Measurements from ENCODE around the gene F2RL2.

Gene F2RL2

GRCh38 chr5:76610196-76610595 is 13.0 kb downstream of the F2RL2 start:
- H3K36me3 ChIP-seq (replicated peaks in 1 of 2; ENCODE audit: control insufficient read depth in 2 of 2, insufficient read depth in 2 of 2, low read length in 2 of 2) = peaks cover 2 to 16% of the 10 kb centered on the region in 2 donors
- no peak overlapping the region for H2BK5ac ChIP-seq (ENCODE audit: low read length)
- WGBS, 2 donors (ENCODE audit: extremely low coverage in 2 of 2, insufficient read length in 2 of 2, insufficient replicate concordance in 1 of 2) = no CpG with 5 or more reads among the region's 1 CpG
- no peak overlapping the region for H3K4ac ChIP-seq (ENCODE audit: low read length)
- H2BK15ac ChIP-seq (ENCODE audit: low read length) = no peak overlapping the region
- no peak overlapping the region for H3K27ac ChIP-seq (replicated peaks; ENCODE audit: low read length)
- H2BK12ac ChIP-seq (ENCODE audit: low read length) = no peak overlapping the region
- H3K4me2 ChIP-seq (ENCODE audit: insufficient read depth, low read length, poor library complexity, severe bottlenecking) = no peak overlapping the region
- no peak overlapping the region for H3K18ac ChIP-seq (ENCODE audit: low read length)
- no peak overlapping the region for H2BK120ac ChIP-seq (ENCODE audit: low read depth, low read length)
- H3K9me3 ChIP-seq (replicated peaks in 1 of 2; ENCODE audit: control insufficient read depth in 2 of 2, insufficient read depth in 1 of 2, low read depth in 1 of 2, low read length in 2 of 2) = no peaks in the 10 kb centered on the region
- H2AFZ ChIP-seq (ENCODE audit: low read length) = no peak overlapping the region
- H3K4me1 ChIP-seq (ENCODE audit: control insufficient read depth in 2 of 2, insufficient read depth in 1 of 2, low read depth in 1 of 2, low read length in 2 of 2) = peaks cover 11 to 21% of the 10 kb centered on the region in 2 donors
- no peak overlapping the region for H3K23ac ChIP-seq (ENCODE audit: low read depth, low read length, poor library complexity)
- no peaks in the 10 kb centered on the region for H3K79me1 ChIP-seq (ENCODE audit: low read depth, low read length)
- H2AK5ac ChIP-seq (ENCODE audit: low read depth, low read length) = no peak overlapping the region
- H4K91ac ChIP-seq (ENCODE audit: low read depth, low read length, poor library complexity) = no peak overlapping the region
- no peak overlapping the region for H3K4me3 ChIP-seq (ENCODE audit: low read length in 2 of 2)
- no peak for DNase-seq (ENCODE audit: low spot score)
- H3K9ac ChIP-seq (ENCODE audit: low read depth, low read length, poor library complexity) = no peak overlapping the region
- H4K8ac ChIP-seq (ENCODE audit: low read depth, low read length) = no peak overlapping the region
- H3K14ac ChIP-seq (ENCODE audit: low read length) = no peak overlapping the region
- no peaks in the 10 kb centered on the region for H3K27me3 ChIP-seq (ENCODE audit: control insufficient read depth in 3 of 3, insufficient read depth in 3 of 3, low read depth in 1 of 3, low read length in 3 of 3)

DNA sequence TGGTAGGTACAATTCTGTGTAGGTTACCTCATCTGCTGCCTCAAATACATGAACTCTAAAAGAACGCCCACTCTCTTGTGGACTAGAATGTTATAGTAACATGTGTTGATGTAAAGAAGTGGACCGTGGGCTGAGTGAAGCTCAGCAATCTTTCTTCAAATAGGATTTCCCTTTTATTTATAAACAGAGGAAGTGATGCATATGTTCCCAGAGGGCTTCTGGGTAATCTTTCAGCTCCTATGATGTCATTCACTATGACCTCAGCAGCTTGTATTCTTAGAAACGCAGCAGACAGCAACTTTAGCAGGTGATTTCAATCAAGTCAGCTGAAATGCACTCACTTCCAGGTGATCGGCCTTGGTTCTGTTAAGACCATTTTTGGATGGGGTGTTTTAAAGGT is 14.4 kb downstream of the F2RL2 start:
- no peak overlapping the region for H2AK5ac ChIP-seq (ENCODE audit: low read depth, low read length)
- no peak overlapping the region for H2BK120ac ChIP-seq (ENCODE audit: low read depth, low read length)
- H3K4me1 ChIP-seq (ENCODE audit: control insufficient read depth in 2 of 2, insufficient read depth in 1 of 2, low read depth in 1 of 2, low read length in 2 of 2) = peaks cover 11 to 21% of the 10 kb centered on the region in 2 donors
- H3K4ac ChIP-seq (ENCODE audit: low read length) = no peak overlapping the region
- no peak overlapping the region for H3K27ac ChIP-seq (replicated peaks; ENCODE audit: low read length)
- H3K36me3 ChIP-seq (replicated peaks in 1 of 2; ENCODE audit: control insufficient read depth in 2 of 2, insufficient read depth in 2 of 2, low read length in 2 of 2) = peaks cover 2 to 14% of the 10 kb centered on the region in 2 donors
- no peak overlapping the region for H2AFZ ChIP-seq (ENCODE audit: low read length)
- H3K4me3 ChIP-seq (ENCODE audit: low read length in 2 of 2) = no peak overlapping the region
- H3K9me3 ChIP-seq (replicated peaks in 1 of 2; ENCODE audit: control insufficient read depth in 2 of 2, insufficient read depth in 1 of 2, low read depth in 1 of 2, low read length in 2 of 2) = no peaks in the 10 kb centered on the region
- H3K18ac ChIP-seq (ENCODE audit: low read length) = no peak overlapping the region
- H2BK15ac ChIP-seq (ENCODE audit: low read length) = no peak overlapping the region
- no peak overlapping the region for H4K91ac ChIP-seq (ENCODE audit: low read depth, low read length, poor library complexity)
- DNase-seq (ENCODE audit: low spot score) = no peak
- H3K27me3 ChIP-seq (ENCODE audit: control insufficient read depth in 3 of 3, insufficient read depth in 3 of 3, low read depth in 1 of 3, low read length in 3 of 3) = no peaks in the 10 kb centered on the region
- no peaks in the 10 kb centered on the region for H3K79me1 ChIP-seq (ENCODE audit: low read depth, low read length)
- no peak overlapping the region for H3K4me2 ChIP-seq (ENCODE audit: insufficient read depth, low read length, poor library complexity, severe bottlenecking)
- H2BK5ac ChIP-seq (ENCODE audit: low read length) = no peak overlapping the region
- H3K9ac ChIP-seq (ENCODE audit: low read depth, low read length, poor library complexity) = no peak overlapping the region
- no peak overlapping the region for H3K23ac ChIP-seq (ENCODE audit: low read depth, low read length, poor library complexity)
- no CpG with 5 or more reads among the region's 4 CpGs for WGBS, 2 donors (ENCODE audit: extremely low coverage in 2 of 2, insufficient read length in 2 of 2, insufficient replicate concordance in 1 of 2)
- no peak overlapping the region for H4K8ac ChIP-seq (ENCODE audit: low read depth, low read length)
- no peak overlapping the region for H3K14ac ChIP-seq (ENCODE audit: low read length)
- no peak overlapping the region for H2BK12ac ChIP-seq (ENCODE audit: low read length)

DNA sequence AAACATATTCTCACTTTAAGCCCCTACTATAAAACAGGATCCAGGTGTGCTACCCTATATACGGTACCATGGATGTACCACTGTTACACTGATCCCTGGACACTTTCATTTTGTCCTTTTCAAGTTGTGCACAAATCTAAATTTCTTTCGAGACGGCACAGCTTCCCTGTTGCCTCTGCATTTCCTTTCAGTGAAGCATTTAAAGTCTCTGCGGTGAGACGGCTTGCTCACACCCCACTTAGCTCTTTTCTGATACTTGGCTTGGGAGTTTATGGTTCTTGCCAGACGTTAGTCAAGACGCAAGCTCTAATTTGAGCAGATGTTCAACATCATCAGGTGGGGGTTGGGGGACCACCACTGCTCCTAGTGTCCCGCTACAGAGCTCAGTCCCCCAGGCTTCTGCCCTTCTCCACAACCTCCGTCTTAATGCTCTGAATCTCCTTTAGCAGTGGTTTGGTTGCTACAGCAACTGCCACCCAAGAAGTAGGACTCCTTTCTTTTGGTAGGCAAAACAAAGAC is 15.8 kb downstream of the F2RL2 start:
- Histone ChIP-seq H2AFZ (ENCODE audit: low read length) (peak overlapping the region; percentile 57), H3K23ac (ENCODE audit: low read depth, low read length, poor library complexity) (no peak overlapping the region), H3K4me2 (ENCODE audit: insufficient read depth, low read length, poor library complexity, severe bottlenecking) (no peak overlapping the region), H3K27ac (replicated peaks; ENCODE audit: low read length) (no peak overlapping the region), H3K14ac (ENCODE audit: low read length) (no peak overlapping the region), H2BK5ac (ENCODE audit: low read length) (no peak overlapping the region), H4K91ac (ENCODE audit: low read depth, low read length, poor library complexity) (no peak overlapping the region), H3K79me1 (ENCODE audit: low read depth, low read length) (no peaks in the 10 kb centered on the region), H3K9ac (ENCODE audit: low read depth, low read length, poor library complexity) (no peak overlapping the region), H3K9me3 (replicated peaks in 1 of 2; ENCODE audit: control insufficient read depth in 2 of 2, insufficient read depth in 1 of 2, low read depth in 1 of 2, low read length in 2 of 2) (no peaks in the 10 kb centered on the region), H2BK120ac (ENCODE audit: low read depth, low read length) (no peak overlapping the region), H2BK15ac (ENCODE audit: low read length) (no peak overlapping the region), H2BK12ac (ENCODE audit: low read length) (no peak overlapping the region), H3K18ac (ENCODE audit: low read length) (no peak overlapping the region), H3K4me1 (ENCODE audit: control insufficient read depth in 2 of 2, insufficient read depth in 1 of 2, low read depth in 1 of 2, low read length in 2 of 2) (peaks cover 11 to 21% of the 10 kb centered on the region in 2 donors), H4K8ac (ENCODE audit: low read depth, low read length) (no peak overlapping the region), H3K4me3 (ENCODE audit: low read length in 2 of 2) (peak overlapping the region in 1 of 2 donors; percentile 7), H2AK5ac (ENCODE audit: low read depth, low read length) (no peak overlapping the region), H3K27me3 (ENCODE audit: control insufficient read depth in 3 of 3, insufficient read depth in 3 of 3, low read depth in 1 of 3, low read length in 3 of 3) (no peaks in the 10 kb centered on the region), H3K36me3 (replicated peaks in 1 of 2; ENCODE audit: control insufficient read depth in 2 of 2, insufficient read depth in 2 of 2, low read length in 2 of 2) (peaks cover 2 to 21% of the 10 kb centered on the region in 2 donors), H3K4ac (ENCODE audit: low read length) (no peak overlapping the region)
- peak; percentile 38 for DNase-seq (ENCODE audit: low spot score)
- no CpG with 5 or more reads among the region's 9 CpGs for WGBS, 2 donors (ENCODE audit: extremely low coverage in 2 of 2, insufficient read length in 2 of 2, insufficient replicate concordance in 1 of 2)

DNA sequence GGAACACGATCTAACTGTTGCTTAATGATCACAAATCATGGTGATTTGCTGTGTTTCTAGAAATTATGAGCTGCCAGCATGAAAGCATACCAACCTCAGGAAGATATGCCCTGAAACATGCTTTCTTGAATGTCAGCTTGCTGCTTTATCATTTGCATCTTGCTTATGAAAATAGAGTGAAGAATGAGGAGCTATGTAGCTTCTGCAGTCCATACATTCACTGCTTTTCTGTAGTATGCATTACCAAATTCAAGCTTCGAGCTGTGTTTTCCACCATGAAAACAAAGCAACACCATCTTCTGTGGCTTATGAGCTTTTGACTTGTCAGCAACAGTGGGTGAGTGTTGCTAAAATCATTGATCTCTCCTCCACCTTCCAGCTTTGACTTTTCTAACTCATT is 16.5 kb downstream of the F2RL2 start:
- no peak overlapping the region for H3K23ac ChIP-seq (ENCODE audit: low read depth, low read length, poor library complexity)
- peak overlapping the region; percentile 57 for H2AFZ ChIP-seq (ENCODE audit: low read length)
- H3K4me2 ChIP-seq (ENCODE audit: insufficient read depth, low read length, poor library complexity, severe bottlenecking) = no peak overlapping the region
- H3K18ac ChIP-seq (ENCODE audit: low read length) = no peak overlapping the region
- WGBS, 2 donors (ENCODE audit: extremely low coverage in 2 of 2, insufficient read length in 2 of 2, insufficient replicate concordance in 1 of 2) = no CpG with 5 or more reads among the region's 2 CpGs
- H3K9me3 ChIP-seq (replicated peaks in 1 of 2; ENCODE audit: control insufficient read depth in 2 of 2, insufficient read depth in 1 of 2, low read depth in 1 of 2, low read length in 2 of 2) = no peaks in the 10 kb centered on the region
- H3K27ac ChIP-seq (replicated peaks; ENCODE audit: low read length) = no peak overlapping the region
- no peak overlapping the region for H3K4ac ChIP-seq (ENCODE audit: low read length)
- H2BK12ac ChIP-seq (ENCODE audit: low read length) = no peak overlapping the region
- peaks cover 11 to 21% of the 10 kb centered on the region in 2 donors for H3K4me1 ChIP-seq (ENCODE audit: control insufficient read depth in 2 of 2, insufficient read depth in 1 of 2, low read depth in 1 of 2, low read length in 2 of 2)
- H3K27me3 ChIP-seq (ENCODE audit: control insufficient read depth in 3 of 3, insufficient read depth in 3 of 3, low read depth in 1 of 3, low read length in 3 of 3) = no peaks in the 10 kb centered on the region
- H2BK5ac ChIP-seq (ENCODE audit: low read length) = no peak overlapping the region
- H4K91ac ChIP-seq (ENCODE audit: low read depth, low read length, poor library complexity) = no peak overlapping the region
- H3K14ac ChIP-seq (ENCODE audit: low read length) = no peak overlapping the region
- H3K4me3 ChIP-seq (ENCODE audit: low read length in 2 of 2) = no peak overlapping the region
- H4K8ac ChIP-seq (ENCODE audit: low read depth, low read length) = no peak overlapping the region
- H2BK15ac ChIP-seq (ENCODE audit: low read length) = no peak overlapping the region
- no peak for DNase-seq (ENCODE audit: low spot score)
- peaks cover 2 to 24% of the 10 kb centered on the region in 2 donors for H3K36me3 ChIP-seq (replicated peaks in 1 of 2; ENCODE audit: control insufficient read depth in 2 of 2, insufficient read depth in 2 of 2, low read length in 2 of 2)
- no peak overlapping the region for H3K9ac ChIP-seq (ENCODE audit: low read depth, low read length, poor library complexity)
- H3K79me1 ChIP-seq (ENCODE audit: low read depth, low read length) = no peaks in the 10 kb centered on the region
- no peak overlapping the region for H2AK5ac ChIP-seq (ENCODE audit: low read depth, low read length)
- H2BK120ac ChIP-seq (ENCODE audit: low read depth, low read length) = no peak overlapping the region

All from neuronal stem cell (in vitro differentiated cells).